ENCODE measurements around the gene ZNF385B. TPM values are rescaled to one million over a fixed set of nuclear protein-coding genes. Genes with fewer than 3 reads are reported as not detected.

ZNF385B gene
- total and polyA plus RNA-seq, 4 donors = 3.0 to 7.2 (median 3.9) TPM

- TF ChIP-seq RAD21 (IDR thresholded peaks at IDR 0.05) (no peak), EGR1 (IDR thresholded peaks at IDR 0.05; ENCODE audit: low read depth in 2 of 2) (no peak), GABPA (IDR thresholded peaks at IDR 0.05 in 1 of 2, conservative IDR thresholded peaks at IDR 0.05 in 1 of 2) (no peak), ZBTB33 (IDR thresholded peaks at IDR 0.05) (no peak), CTCF (IDR thresholded peaks at IDR 0.05; ENCODE audit: low read depth, low read length, missing input control) (no peak), SP1 (IDR thresholded peaks at IDR 0.05) (no peak)
- no peak overlapping the region for H3K9ac ChIP-seq (ENCODE audit: low read depth in 1 of 2, low read length in 2 of 2)
- WGBS = 96% methylated on average over 4 of the region's 4 CpGs
- no peak overlapping the region for H3K4me3 ChIP-seq (ENCODE audit: low read depth in 1 of 3, low read length in 3 of 3)
- H3K36me3 ChIP-seq (ENCODE audit: control insufficient read depth in 4 of 4, insufficient read depth in 3 of 4, low read depth in 1 of 4, low read length in 3 of 4) = no peaks in the 10 kb centered on the region
- no peak for DNase-seq (ENCODE audit: low spot score)
- H3K27me3 ChIP-seq (ENCODE audit: control insufficient read depth in 4 of 4, insufficient read depth in 4 of 4, low read length in 3 of 4) = no peaks in the 10 kb centered on the region
- H3K27ac ChIP-seq (ENCODE audit: low read depth in 1 of 2, low read length in 2 of 2) = no peak overlapping the region
- H3K4me1 ChIP-seq (ENCODE audit: control insufficient read depth in 4 of 4, insufficient read depth in 4 of 4, low read length in 3 of 4) = no peaks in the 10 kb centered on the region
- H3K9me3 ChIP-seq (ENCODE audit: control insufficient read depth in 4 of 4, low read length in 3 of 4) = no peaks in the 10 kb centered on the region
Observed at GRCh38 chr2:179495315-179495714, 366.1 kb downstream of the ZNF385B start.

- WGBS = 78% methylated on average over 2 of the region's 2 CpGs
- Histone ChIP-seq H3K9me3 (ENCODE audit: control insufficient read depth in 4 of 4, low read length in 3 of 4) (no peaks in the 10 kb centered on the region), H3K27ac (ENCODE audit: low read depth in 1 of 2, low read length in 2 of 2) (no peak overlapping the region), H3K27me3 (ENCODE audit: control insufficient read depth in 4 of 4, insufficient read depth in 4 of 4, low read length in 3 of 4) (no peaks in the 10 kb centered on the region), H3K4me1 (ENCODE audit: control insufficient read depth in 4 of 4, insufficient read depth in 4 of 4, low read length in 3 of 4) (no peaks in the 10 kb centered on the region), H3K9ac (ENCODE audit: low read depth in 1 of 2, low read length in 2 of 2) (no peak overlapping the region), H3K4me3 (ENCODE audit: low read depth in 1 of 3, low read length in 3 of 3) (no peak overlapping the region), H3K36me3 (ENCODE audit: control insufficient read depth in 4 of 4, insufficient read depth in 3 of 4, low read depth in 1 of 4, low read length in 3 of 4) (peaks cover 0 to 9% (median 3%) of the 10 kb centered on the region in 4 donors)
- TF ChIP-seq TAF1 (conservative IDR thresholded peaks at IDR 0.05) = no peak
- TF ChIP-seq HNF4A (conservative IDR thresholded peaks at IDR 0.05) = no peak
- no peak for TF ChIP-seq GABPA (IDR thresholded peaks at IDR 0.05 in 1 of 2, conservative IDR thresholded peaks at IDR 0.05 in 1 of 2)
- TF ChIP-seq REST (IDR thresholded peaks at IDR 0.05) = no peak
- TF ChIP-seq ATF3 (IDR thresholded peaks at IDR 0.05) = no peak
- no peak for TF ChIP-seq ZBTB33 (IDR thresholded peaks at IDR 0.05)
- TF ChIP-seq RXRA (IDR thresholded peaks at IDR 0.05) = no peak
- no peak for TF ChIP-seq FOXA2 (IDR thresholded peaks at IDR 0.05)
- TF ChIP-seq CTCF (IDR thresholded peaks at IDR 0.05; ENCODE audit: low read depth, low read length, missing input control) = no peak
- TF ChIP-seq FOXA1 (IDR thresholded peaks at IDR 0.05) = no peak
- no peak for TF ChIP-seq YY1 (IDR thresholded peaks at IDR 0.05)
- TF ChIP-seq MAX (IDR thresholded peaks at IDR 0.05) = no peak
- TF ChIP-seq SP1 (IDR thresholded peaks at IDR 0.05) = no peak
- no peak for TF ChIP-seq RAD21 (IDR thresholded peaks at IDR 0.05)
- no peak for DNase-seq (ENCODE audit: low spot score)
Observed at GRCh38 chr2:179488563-179488962, 372.8 kb downstream of the ZNF385B start.
